Measurements from ENCODE around the gene GPR3.

The GPR3 gene

GRCh38 chr1:27423709-27424108, 31.3 kb downstream of the GPR3 start:
- Histone ChIP-seq H3K4me3 (ENCODE audit: low read depth in 1 of 2, low read length in 2 of 2) (no peak overlapping the region), H3K36me3 (ENCODE audit: insufficient read depth, low read length) (peaks cover 48% of the 10 kb centered on the region), H3K4me2 (ENCODE audit: insufficient read depth, low read length) (no peak overlapping the region), H3K9ac (ENCODE audit: low read depth, low read length) (no peak overlapping the region), H3K79me2 (ENCODE audit: insufficient read depth, low read length) (peaks cover 41% of the 10 kb centered on the region), H3K9me3 (ENCODE audit: insufficient read depth, low read length, severe bottlenecking) (no peaks in the 10 kb centered on the region), H3K27ac (ENCODE audit: low read length) (no peak overlapping the region), H2AFZ (ENCODE audit: low read depth, low read length) (no peak overlapping the region), H3K27me3 (ENCODE audit: insufficient read depth, low read length, poor library complexity) (no peaks in the 10 kb centered on the region), H3K4me1 (ENCODE audit: insufficient read depth, low read length) (no peaks in the 10 kb centered on the region), H4K20me1 (ENCODE audit: insufficient read depth, low read length) (peaks cover 9% of the 10 kb centered on the region)
- TF ChIP-seq CTCF (IDR thresholded peaks at IDR 0.05; ENCODE audit: borderline replicate concordance, extremely low read depth, low read length, poor library complexity, severe bottlenecking) (no peak), EZH2 (IDR thresholded peaks at IDR 0.05; ENCODE audit: borderline replicate concordance, low read depth, low read length, severe bottlenecking) (no peak)
- DNase-seq (no peak), ATAC-seq (ENCODE audit: insufficient read depth, low read depth) (no peak)

GRCh38 chr1:27427329-27427728, 34.9 kb downstream of the GPR3 start:
- TF ChIP-seq EZH2 (IDR thresholded peaks at IDR 0.05; ENCODE audit: borderline replicate concordance, low read depth, low read length, severe bottlenecking) (no peak), CTCF (IDR thresholded peaks at IDR 0.05; ENCODE audit: borderline replicate concordance, extremely low read depth, low read length, poor library complexity, severe bottlenecking) (no peak)
- DNase-seq: no peak
- Histone ChIP-seq H3K36me3 (ENCODE audit: insufficient read depth, low read length) (peaks cover 46% of the 10 kb centered on the region), H3K27me3 (ENCODE audit: insufficient read depth, low read length, poor library complexity) (no peaks in the 10 kb centered on the region), H3K4me3 (ENCODE audit: low read depth in 1 of 2, low read length in 2 of 2) (no peak overlapping the region), H3K9ac (ENCODE audit: low read depth, low read length) (no peak overlapping the region), H2AFZ (ENCODE audit: low read depth, low read length) (no peak overlapping the region), H3K9me3 (ENCODE audit: insufficient read depth, low read length, severe bottlenecking) (no peaks in the 10 kb centered on the region), H4K20me1 (ENCODE audit: insufficient read depth, low read length) (peaks cover 17% of the 10 kb centered on the region; the same call in 1 of the 2 replicates), H3K79me2 (ENCODE audit: insufficient read depth, low read length) (peaks cover 63% of the 10 kb centered on the region), H3K27ac (ENCODE audit: low read length) (no peak overlapping the region), H3K4me2 (ENCODE audit: insufficient read depth, low read length) (no peak overlapping the region), H3K4me1 (ENCODE audit: insufficient read depth, low read length) (peaks cover 7% of the 10 kb centered on the region; the same call in 1 of the 2 replicates)
- ATAC-seq (ENCODE audit: insufficient read depth, low read depth): no peak

GRCh38 chr1:27427816-27428315, 35.4 kb downstream of the GPR3 start:
- H3K9me3 ChIP-seq (ENCODE audit: insufficient read depth, low read length, severe bottlenecking): no peaks in the 10 kb centered on the region
- peaks cover 46% of the 10 kb centered on the region for H3K36me3 ChIP-seq (ENCODE audit: insufficient read depth, low read length)
- H3K4me1 ChIP-seq (ENCODE audit: insufficient read depth, low read length): peaks cover 7% of the 10 kb centered on the region; the same call in 1 of the 2 replicates
- no peak for DNase-seq
- peaks cover 17% of the 10 kb centered on the region; the same call in 1 of the 2 replicates for H4K20me1 ChIP-seq (ENCODE audit: insufficient read depth, low read length)
- H3K27me3 ChIP-seq (ENCODE audit: insufficient read depth, low read length, poor library complexity): no peaks in the 10 kb centered on the region
- H3K27ac ChIP-seq (ENCODE audit: low read length): no peak overlapping the region
- H3K4me3 ChIP-seq (ENCODE audit: low read depth in 1 of 2, low read length in 2 of 2): no peak overlapping the region
- no peak overlapping the region for H3K4me2 ChIP-seq (ENCODE audit: insufficient read depth, low read length)
- no peak for ATAC-seq (ENCODE audit: insufficient read depth, low read depth)
- TF ChIP-seq EZH2 (IDR thresholded peaks at IDR 0.05; ENCODE audit: borderline replicate concordance, low read depth, low read length, severe bottlenecking) (no peak), CTCF (IDR thresholded peaks at IDR 0.05; ENCODE audit: borderline replicate concordance, extremely low read depth, low read length, poor library complexity, severe bottlenecking) (no peak)
- H3K79me2 ChIP-seq (ENCODE audit: insufficient read depth, low read length): peaks cover 64% of the 10 kb centered on the region
- no peak overlapping the region for H3K9ac ChIP-seq (ENCODE audit: low read depth, low read length)
- no peak overlapping the region for H2AFZ ChIP-seq (ENCODE audit: low read depth, low read length)
